Aorta (tissue), 4 donors: ENCODE measurements around the gene DBR1. TPM values are rescaled to one million over a fixed set of nuclear protein-coding genes. Genes with fewer than 3 reads are reported as not detected.

Experiments used
- polyA plus RNA-seq, 2 donors: library from polyadenylated mRNA; stranded (reverse); fragments of 200-250 nt; gene quantifications; one replicate each; pipeline ENCODE4 v1.2.3, GENCODE V29; 2013
- total RNA-seq, 2 donors: library from RNA; stranded (reverse); fragmentation: NEBNext Ultra II Directional; extraction: Animal tissue kit (Norgen Biotek cat#: 25700); gene quantifications; one replicate each; pipeline ENCODE4 v1.2.1, GENCODE V29; 2021
- donor health status: healthy with polysubstance abuse.
- donor health status: Bipolar disorder and iron deficiency.
- donor health status: DM: no; HTN: no; CAD: no.
- donor health status: DM: yes; HTN: yes; CAD: no.

Gene DBR1
- total and polyA plus RNA-seq, 4 donors = 5.5 to 15.3 (median 10.5) TPM

Other genes starting within 250 kb of the DBR1 start
- gene CLDN18, start 164.8 kb downstream of the DBR1 start, total RNA-seq = not detected
- gene CLDN18, start 164.8 kb downstream of the DBR1 start, polyA plus RNA-seq = under 1 TPM; 0.20 to 0.50 TPM
- 10 to 100 TPM; 19.0 to 48.3 TPM for gene DZIP1L, start 59.3 kb downstream of the DBR1 start, total RNA-seq
- gene DZIP1L, start 59.3 kb downstream of the DBR1 start, polyA plus RNA-seq = 10 to 100 TPM in 1 of 2 donors, 1 to 10 TPM in 1; 1.3 to 17.8 TPM
- gene A4GNT, start 42.5 kb downstream of the DBR1 start, total RNA-seq = not detected
- gene A4GNT, start 42.5 kb downstream of the DBR1 start, polyA plus RNA-seq = not detected
- gene ARMC8, start 12.4 kb upstream of the DBR1 start, total RNA-seq = 10 to 100 TPM; 52.6 to 59.7 TPM
- 10 to 100 TPM; 18.2 to 30.4 TPM for gene ARMC8, start 12.4 kb upstream of the DBR1 start, polyA plus RNA-seq
- under 1 TPM in 1 of 2 donors, not detected in 1; 0.93 TPM for gene NME9, start 154.9 kb upstream of the DBR1 start, total RNA-seq
- gene NME9, start 154.9 kb upstream of the DBR1 start, polyA plus RNA-seq = under 1 TPM in 1 of 2 donors, not detected in 1; 0.41 TPM
- 10 to 100 TPM; 46.3 to 68.1 TPM for gene MRAS, start 173.7 kb upstream of the DBR1 start, total RNA-seq
- 10 to 100 TPM; 22.8 to 33.6 TPM for gene MRAS, start 173.7 kb upstream of the DBR1 start, polyA plus RNA-seq